ENCODE data around the gene RPTOR. TPM values are rescaled to one million over a fixed set of nuclear protein-coding genes. Genes with fewer than 3 reads are reported as not detected.

Gene RPTOR
- polyA plus RNA-seq, 1 donor from 2014 or later, result 8.0 TPM

DNA sequence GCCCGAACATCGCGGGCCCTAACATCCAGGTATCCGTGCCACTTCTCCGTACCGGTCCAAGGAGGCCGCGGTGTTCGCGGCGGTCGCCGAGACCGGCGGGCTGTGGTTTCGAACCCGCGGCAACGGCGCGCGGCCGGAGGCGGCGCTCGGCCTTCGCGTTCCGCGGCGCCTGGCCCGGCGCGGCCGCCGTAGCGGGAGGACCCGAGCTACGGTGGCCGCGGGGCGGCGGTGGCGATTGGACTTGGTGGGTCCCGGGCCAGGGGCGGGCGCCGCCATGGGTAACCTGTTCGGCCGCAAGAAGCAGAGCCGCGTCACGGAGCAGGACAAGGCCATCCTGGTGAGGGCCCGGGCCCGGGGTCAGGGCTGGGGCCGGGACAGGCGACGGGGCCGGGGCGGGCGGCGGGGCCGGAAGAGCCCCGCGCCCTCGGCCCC is 447.0 kb downstream of the RPTOR start, which contains the start of gene CHMP6:
TSS of gene CHMP6 (plus strand) at position 197 of the 432 bp plus-strand sequence. CDS start at position 275, 78 bp downstream.
- H3K9ac ChIP-seq (ENCODE audit: low read length), result peak within 1 kb of the TSS; percentile 73
- H3K4me3 ChIP-seq (ENCODE audit: low read length), result peak within 1 kb of the TSS; percentile 82
- no peaks in the 10 kb centered on the region for H3K9me2 ChIP-seq (ENCODE audit: insufficient read depth, low read length)
- H3K27me3 ChIP-seq (ENCODE audit: insufficient read depth, low read depth, low read length), result no peaks in the 10 kb centered on the region
- peak within 1 kb of the TSS; percentile 73 for H2AFZ ChIP-seq (ENCODE audit: low read depth, low read length)
- no peaks in the 10 kb centered on the region for H3K9me3 ChIP-seq (ENCODE audit: low read length)
- TF ChIP-seq MXI1 (conservative IDR thresholded peaks at IDR 0.05; ENCODE audit: poor library complexity, severe bottlenecking) (peak; percentile 53), EP300 (conservative IDR thresholded peaks at IDR 0.05; ENCODE audit: poor library complexity, severe bottlenecking) (peak; percentile 57), POLR2AphosphoS5 (IDR thresholded peaks at IDR 0.05) (peak; percentile 40), SMC3 (conservative IDR thresholded peaks at IDR 0.05; ENCODE audit: poor library complexity) (peak; percentile 53), TAF1 (IDR thresholded peaks at IDR 0.05; ENCODE audit: low read depth) (no peak), EZH2 (IDR thresholded peaks at IDR 0.05; ENCODE audit: borderline replicate concordance, insufficient read depth, low read length, poor library complexity, severe bottlenecking) (no peak), RAD21 (conservative IDR thresholded peaks at IDR 0.05) (no peak)
- TF ChIP-seq, protein P1, sequence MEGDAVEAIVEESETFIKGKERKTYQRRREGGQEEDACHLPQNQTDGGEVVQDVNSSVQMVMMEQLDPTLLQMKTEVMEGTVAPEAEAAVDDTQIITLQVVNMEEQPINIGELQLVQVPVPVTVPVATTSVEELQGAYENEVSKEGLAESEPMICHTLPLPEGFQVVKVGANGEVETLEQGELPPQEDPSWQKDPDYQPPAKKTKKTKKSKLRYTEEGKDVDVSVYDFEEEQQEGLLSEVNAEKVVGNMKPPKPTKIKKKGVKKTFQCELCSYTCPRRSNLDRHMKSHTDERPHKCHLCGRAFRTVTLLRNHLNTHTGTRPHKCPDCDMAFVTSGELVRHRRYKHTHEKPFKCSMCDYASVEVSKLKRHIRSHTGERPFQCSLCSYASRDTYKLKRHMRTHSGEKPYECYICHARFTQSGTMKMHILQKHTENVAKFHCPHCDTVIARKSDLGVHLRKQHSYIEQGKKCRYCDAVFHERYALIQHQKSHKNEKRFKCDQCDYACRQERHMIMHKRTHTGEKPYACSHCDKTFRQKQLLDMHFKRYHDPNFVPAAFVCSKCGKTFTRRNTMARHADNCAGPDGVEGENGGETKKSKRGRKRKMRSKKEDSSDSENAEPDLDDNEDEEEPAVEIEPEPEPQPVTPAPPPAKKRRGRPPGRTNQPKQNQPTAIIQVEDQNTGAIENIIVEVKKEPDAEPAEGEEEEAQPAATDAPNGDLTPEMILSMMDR (IDR thresholded peaks at IDR 0.05; ENCODE audit: poor library complexity, severe bottlenecking), result peak; percentile 64
- TF ChIP-seq, protein P2, sequence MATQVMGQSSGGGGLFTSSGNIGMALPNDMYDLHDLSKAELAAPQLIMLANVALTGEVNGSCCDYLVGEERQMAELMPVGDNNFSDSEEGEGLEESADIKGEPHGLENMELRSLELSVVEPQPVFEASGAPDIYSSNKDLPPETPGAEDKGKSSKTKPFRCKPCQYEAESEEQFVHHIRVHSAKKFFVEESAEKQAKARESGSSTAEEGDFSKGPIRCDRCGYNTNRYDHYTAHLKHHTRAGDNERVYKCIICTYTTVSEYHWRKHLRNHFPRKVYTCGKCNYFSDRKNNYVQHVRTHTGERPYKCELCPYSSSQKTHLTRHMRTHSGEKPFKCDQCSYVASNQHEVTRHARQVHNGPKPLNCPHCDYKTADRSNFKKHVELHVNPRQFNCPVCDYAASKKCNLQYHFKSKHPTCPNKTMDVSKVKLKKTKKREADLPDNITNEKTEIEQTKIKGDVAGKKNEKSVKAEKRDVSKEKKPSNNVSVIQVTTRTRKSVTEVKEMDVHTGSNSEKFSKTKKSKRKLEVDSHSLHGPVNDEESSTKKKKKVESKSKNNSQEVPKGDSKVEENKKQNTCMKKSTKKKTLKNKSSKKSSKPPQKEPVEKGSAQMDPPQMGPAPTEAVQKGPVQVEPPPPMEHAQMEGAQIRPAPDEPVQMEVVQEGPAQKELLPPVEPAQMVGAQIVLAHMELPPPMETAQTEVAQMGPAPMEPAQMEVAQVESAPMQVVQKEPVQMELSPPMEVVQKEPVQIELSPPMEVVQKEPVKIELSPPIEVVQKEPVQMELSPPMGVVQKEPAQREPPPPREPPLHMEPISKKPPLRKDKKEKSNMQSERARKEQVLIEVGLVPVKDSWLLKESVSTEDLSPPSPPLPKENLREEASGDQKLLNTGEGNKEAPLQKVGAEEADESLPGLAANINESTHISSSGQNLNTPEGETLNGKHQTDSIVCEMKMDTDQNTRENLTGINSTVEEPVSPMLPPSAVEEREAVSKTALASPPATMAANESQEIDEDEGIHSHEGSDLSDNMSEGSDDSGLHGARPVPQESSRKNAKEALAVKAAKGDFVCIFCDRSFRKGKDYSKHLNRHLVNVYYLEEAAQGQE (IDR thresholded peaks at IDR 0.05; ENCODE audit: borderline replicate concordance), result peak; percentile 21
- no peak within 1 kb of the TSS for H3K27ac ChIP-seq (ENCODE audit: low read length)
- no peaks in the 10 kb centered on the region for H3F3A ChIP-seq (ENCODE audit: insufficient read depth, low read length, poor library complexity, severe bottlenecking)
- H4K20me1 ChIP-seq (ENCODE audit: insufficient read depth), result no peaks in the 10 kb centered on the region
- peak within 1 kb of the TSS; percentile 64 for H3K4me2 ChIP-seq (ENCODE audit: low read length)
- no peaks in the 10 kb centered on the region for H3K79me2 ChIP-seq (replicated peaks; ENCODE audit: insufficient read depth, low read length)
- no peaks in the 10 kb centered on the region for H3K36me3 ChIP-seq (ENCODE audit: insufficient read depth, low read length)

DNA sequence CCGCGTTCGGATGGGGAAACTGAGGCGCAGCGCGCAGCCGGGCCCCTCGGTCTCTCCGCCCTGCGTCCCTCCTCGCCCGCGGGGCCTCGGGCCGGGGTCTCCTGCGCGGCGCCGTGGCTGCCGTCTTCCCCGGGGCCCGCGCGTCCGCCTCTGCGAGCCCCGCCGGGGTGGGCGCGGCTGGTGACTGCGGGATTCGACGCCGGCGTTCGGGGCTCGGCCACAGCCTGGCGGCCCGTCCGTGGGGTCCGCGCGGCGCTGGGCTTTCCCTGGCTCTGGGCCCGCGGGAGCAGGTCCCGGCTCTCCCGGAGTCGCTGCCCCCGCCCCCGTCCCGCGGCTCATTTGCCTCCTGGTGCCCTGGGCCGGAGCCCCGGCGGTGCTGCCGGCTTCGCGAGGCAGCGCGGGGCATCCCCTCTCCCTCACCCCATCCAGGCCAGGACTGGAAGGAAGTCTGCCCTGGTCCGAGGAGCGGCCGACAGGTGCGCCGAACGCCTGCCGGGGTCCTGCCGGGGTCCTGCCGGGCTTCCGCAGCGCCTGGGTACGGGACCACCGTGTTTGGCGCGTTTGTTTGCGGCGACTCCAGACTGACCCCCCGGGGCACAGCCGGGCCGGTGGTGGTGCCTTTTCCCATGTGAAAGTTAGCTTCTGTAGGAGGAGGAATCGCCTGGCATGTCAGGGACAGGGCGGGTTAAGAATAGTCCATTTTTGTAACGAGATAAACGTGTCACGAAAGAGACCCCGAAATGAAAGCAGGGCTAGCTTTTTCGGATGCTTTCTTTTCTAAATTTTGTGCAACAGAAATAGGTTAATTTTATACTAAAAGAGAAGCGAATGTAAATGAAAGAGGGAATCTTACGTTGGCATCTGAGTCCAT is 447.7 kb downstream of the RPTOR start:
- no peak for TF ChIP-seq EP300 (conservative IDR thresholded peaks at IDR 0.05; ENCODE audit: poor library complexity, severe bottlenecking)
- no peak for TF ChIP-seq TAF1 (IDR thresholded peaks at IDR 0.05; ENCODE audit: low read depth)
- peak; percentile 24 for TF ChIP-seq MXI1 (conservative IDR thresholded peaks at IDR 0.05; ENCODE audit: poor library complexity, severe bottlenecking)
- TF ChIP-seq POLR2AphosphoS5 (IDR thresholded peaks at IDR 0.05), result no peak
- TF ChIP-seq, protein P1 (IDR thresholded peaks at IDR 0.05; ENCODE audit: poor library complexity, severe bottlenecking), result no peak
- no peak for TF ChIP-seq EZH2 (IDR thresholded peaks at IDR 0.05; ENCODE audit: borderline replicate concordance, insufficient read depth, low read length, poor library complexity, severe bottlenecking)
- TF ChIP-seq SMC3 (conservative IDR thresholded peaks at IDR 0.05; ENCODE audit: poor library complexity), result no peak
- TF ChIP-seq, protein P2 (IDR thresholded peaks at IDR 0.05; ENCODE audit: borderline replicate concordance), result no peak
- TF ChIP-seq RAD21 (conservative IDR thresholded peaks at IDR 0.05), result no peak
- peak overlapping the region; percentile 82 for H3K4me3 ChIP-seq (ENCODE audit: low read length)
- H3K9me3 ChIP-seq (ENCODE audit: low read length), result no peaks in the 10 kb centered on the region
- H3K36me3 ChIP-seq (ENCODE audit: insufficient read depth, low read length), result no peaks in the 10 kb centered on the region
- no peaks in the 10 kb centered on the region for H3K9me2 ChIP-seq (ENCODE audit: insufficient read depth, low read length)
- H3K9ac ChIP-seq (ENCODE audit: low read length), result peak overlapping the region; percentile 73
- no peak overlapping the region for H2AFZ ChIP-seq (ENCODE audit: low read depth, low read length)
- no peaks in the 10 kb centered on the region for H3K27me3 ChIP-seq (ENCODE audit: insufficient read depth, low read depth, low read length)
- H3K79me2 ChIP-seq (replicated peaks; ENCODE audit: insufficient read depth, low read length), result no peaks in the 10 kb centered on the region
- peak overlapping the region; percentile 64 for H3K4me2 ChIP-seq (ENCODE audit: low read length)
- no peak overlapping the region for H3K27ac ChIP-seq (ENCODE audit: low read length)
- H3F3A ChIP-seq (ENCODE audit: insufficient read depth, low read length, poor library complexity, severe bottlenecking), result no peaks in the 10 kb centered on the region
- H4K20me1 ChIP-seq (ENCODE audit: insufficient read depth), result no peaks in the 10 kb centered on the region
